Colon (tissue), 2 donors: ENCODE results near the gene CIDEB.

Experiments
- FAIRE-seq: peaks from 2 replicates; lab custom pipeline; 2012; peaks lifted over from hg19 to GRCh38; lab: Jason Lieb, UNC
- donor health status: control.
- donor health status: control.

The CIDEB gene

GRCh38 chr14:24312736-24313507, 5.1 kb upstream of the CIDEB start:
- no peak for FAIRE-seq

- FAIRE-seq = no peak
Observed at GRCh38 chr14:24311837-24312615, 4.2 kb upstream of the CIDEB start.

DNA sequence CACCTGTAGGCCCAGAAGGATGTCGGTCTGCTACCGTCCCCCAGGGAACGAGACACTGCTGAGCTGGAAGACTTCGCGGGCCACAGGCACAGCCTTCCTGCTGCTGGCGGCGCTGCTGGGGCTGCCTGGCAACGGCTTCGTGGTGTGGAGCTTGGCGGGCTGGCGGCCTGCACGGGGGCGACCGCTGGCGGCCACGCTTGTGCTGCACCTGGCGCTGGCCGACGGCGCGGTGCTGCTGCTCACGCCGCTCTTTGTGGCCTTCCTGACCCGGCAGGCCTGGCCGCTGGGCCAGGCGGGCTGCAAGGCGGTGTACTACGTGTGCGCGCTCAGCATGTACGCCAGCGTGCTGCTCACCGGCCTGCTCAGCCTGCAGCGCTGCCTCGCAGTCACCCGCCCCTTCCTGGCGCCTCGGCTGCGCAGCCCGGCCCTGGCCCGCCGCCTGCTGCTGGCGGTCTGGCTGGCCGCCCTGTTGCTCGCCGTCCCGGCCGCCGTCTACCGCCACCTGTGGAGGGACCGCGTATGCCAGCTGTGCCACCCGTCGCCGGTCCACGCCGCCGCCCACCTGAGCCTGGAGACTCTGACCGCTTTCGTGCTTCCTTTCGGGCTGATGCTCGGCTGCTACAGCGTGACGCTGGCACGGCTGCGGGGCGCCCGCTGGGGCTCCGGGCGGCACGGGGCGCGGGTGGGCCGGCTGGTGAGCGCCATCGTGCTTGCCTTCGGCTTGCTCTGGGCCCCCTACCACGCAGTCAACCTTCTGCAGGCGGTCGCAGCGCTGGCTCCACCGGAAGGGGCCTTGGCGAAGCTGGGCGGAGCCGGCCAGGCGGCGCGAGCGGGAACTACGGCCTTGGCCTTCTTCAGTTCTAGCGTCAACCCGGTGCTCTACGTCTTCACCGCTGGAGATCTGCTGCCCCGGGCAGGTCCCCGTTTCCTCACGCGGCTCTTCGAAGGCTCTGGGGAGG, 3.1 kb upstream of the CIDEB start, which contains the start of gene LTB4R:
TSS of gene LTB4R (plus strand) at position 857 of the 959 bp plus-strand sequence. CDS start 4,150 bp downstream, outside the sequence.
- FAIRE-seq = no peak

DNA sequence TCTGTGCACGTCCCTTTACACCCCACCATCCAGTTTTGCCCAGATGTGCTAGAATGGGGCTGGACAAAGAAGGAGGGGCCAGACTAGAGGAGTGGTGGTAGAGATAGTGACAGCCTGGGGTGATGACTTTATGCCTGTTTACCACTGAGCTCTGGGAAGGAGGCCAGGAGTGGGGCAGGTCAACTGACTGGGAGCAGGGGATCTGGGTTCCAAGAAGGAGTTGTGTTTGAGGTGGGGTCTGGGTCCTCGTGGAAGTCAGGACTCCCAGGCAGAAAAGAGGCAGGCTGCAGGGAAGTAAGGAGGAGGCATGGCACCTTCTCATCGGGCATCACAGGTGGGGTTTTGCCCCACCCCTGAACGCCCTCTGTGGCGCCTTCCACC, 2.5 kb upstream of the CIDEB start:
- FAIRE-seq = no peak

DNA sequence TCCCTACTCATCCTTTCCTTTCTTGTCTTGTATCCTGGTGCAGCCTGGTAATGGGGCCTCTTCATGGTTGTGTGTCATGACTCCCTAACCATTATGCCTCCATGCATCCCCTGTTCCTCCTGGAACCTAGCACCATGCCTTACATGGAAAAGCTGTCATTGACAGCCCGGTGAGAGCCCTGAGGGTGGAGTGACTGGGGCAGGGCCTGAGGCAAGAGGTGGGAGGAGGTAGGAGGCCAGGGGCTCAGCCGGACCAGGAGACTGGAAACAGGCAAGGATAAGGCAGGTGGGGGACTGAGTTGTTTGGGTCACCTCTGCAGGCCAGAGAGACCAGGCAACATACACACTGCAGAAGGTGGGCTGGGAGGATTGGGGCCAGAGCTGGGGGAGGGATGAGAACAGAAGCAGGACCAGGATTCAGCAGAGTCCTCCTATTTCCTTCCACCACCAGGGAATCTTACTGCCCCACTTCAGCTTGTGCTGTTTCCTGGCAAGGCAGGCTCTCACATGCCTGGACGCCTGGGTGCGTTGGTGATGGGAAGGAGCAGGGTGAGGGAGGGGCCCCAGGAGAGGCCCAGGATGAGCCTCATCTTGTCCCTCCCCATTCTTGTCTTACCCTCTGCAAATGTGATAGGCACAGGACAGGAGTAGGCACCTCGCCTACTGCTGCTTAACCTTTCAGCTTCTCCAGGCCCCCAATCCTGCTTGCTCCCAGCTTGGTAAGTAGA, 1.9 kb upstream of the CIDEB start, which contains the start of gene LTB4R2:
TSS of gene LTB4R2 (plus strand) at position 603 of the 727 bp plus-strand sequence. CDS start 525 bp downstream, outside the sequence.
- FAIRE-seq = no peak

DNA sequence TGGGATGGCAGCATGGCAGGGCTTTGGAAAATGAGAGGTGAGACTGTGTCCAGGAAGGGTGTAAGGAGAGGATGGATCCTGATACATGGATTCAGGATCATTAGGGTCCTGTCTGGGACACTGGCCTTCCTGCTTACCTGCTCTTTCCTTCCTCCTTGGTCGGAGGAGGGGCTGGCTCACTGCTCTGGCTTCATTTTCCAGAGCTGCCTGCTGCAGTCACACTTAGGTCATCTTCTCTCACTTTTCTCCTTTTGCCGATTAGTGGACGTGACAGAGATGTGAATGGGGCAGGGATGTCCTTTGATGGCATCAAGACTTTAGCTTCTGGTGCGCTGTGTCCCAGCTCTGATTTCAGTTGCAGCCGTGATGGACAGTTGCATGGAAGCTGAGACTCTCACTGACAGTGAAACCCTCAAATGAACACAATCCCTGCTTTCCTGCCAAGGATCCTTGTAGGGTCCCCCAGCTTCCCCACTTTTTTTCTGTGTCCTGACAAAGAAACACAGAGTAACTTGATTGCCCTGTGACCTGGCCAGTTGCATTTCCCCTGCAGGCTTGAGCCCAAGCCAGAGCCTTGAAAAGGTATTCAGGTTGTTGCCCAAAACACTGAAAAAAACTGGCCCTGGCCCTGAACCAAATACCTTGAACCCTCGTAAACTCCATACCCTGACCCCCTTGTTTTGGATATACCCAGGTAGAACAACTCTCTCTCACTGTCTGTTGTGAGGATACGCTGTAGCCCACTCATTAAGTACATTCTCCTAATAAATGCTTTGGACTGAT, 756 bp upstream of the CIDEB start:
- FAIRE-seq = no peak

DNA sequence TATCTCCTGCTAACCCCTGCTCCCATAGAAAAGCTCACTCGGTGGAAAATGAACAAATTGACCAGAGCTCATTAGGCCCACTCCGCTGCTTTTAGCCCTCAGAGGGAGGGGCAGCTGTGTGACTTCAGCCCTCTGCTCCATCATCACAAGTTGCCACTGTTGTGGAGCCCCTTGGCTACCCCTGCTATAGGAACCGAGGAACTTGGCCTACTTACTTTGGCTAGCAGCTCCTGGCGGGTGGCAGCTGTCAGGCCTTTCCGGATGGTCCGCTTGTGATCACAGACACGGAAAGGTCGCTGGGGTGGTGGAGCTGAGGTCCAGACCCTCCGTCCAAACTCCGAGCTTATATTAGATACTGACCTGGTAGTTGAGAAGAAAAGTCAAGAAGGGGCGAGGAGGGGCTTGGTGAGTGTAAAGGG, 612 bp downstream of the CIDEB start:
- FAIRE-seq = no peak

DNA sequence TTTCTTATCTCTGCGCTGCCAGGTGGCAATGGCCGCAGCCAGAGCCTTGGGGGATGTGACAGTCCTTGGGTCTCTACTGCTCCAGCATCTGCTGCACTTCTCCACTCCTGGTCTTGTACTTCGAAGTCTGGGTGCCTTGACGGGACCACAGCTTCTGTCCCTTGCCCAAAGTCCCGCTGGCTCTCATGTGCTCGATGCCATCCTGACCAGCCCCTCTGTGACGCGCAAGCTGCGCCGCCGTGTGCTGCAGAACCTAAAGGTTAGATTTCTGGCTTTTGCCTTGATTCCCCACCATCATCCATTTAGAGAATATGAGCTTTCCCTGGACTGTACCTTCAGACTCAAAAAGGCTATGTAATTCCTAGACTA, 3.8 kb downstream of the CIDEB start:
- no peak for FAIRE-seq

GRCh38 chr14:24300326-24300980, 7.3 kb downstream of the CIDEB start:
- no peak for FAIRE-seq

GRCh38 chr14:24299255-24300191, 8.3 kb downstream of the CIDEB start, which contains the start of the genes DHRS1 and NOP9:
Gene DHRS1 (minus strand): TSS chr14:24299780. CDS start chr14:24299106, 674 bp downstream.
Gene NOP9 (plus strand): TSS chr14:24299850. CDS start chr14:24299955, 105 bp downstream.
- FAIRE-seq = no peak

GRCh38 chr14:24298892-24299254, 8.9 kb downstream of the CIDEB start:
- FAIRE-seq = no peak

GRCh38 chr14:24297190-24297964, 10.4 kb downstream of the CIDEB start:
- FAIRE-seq = no peak

DNA sequence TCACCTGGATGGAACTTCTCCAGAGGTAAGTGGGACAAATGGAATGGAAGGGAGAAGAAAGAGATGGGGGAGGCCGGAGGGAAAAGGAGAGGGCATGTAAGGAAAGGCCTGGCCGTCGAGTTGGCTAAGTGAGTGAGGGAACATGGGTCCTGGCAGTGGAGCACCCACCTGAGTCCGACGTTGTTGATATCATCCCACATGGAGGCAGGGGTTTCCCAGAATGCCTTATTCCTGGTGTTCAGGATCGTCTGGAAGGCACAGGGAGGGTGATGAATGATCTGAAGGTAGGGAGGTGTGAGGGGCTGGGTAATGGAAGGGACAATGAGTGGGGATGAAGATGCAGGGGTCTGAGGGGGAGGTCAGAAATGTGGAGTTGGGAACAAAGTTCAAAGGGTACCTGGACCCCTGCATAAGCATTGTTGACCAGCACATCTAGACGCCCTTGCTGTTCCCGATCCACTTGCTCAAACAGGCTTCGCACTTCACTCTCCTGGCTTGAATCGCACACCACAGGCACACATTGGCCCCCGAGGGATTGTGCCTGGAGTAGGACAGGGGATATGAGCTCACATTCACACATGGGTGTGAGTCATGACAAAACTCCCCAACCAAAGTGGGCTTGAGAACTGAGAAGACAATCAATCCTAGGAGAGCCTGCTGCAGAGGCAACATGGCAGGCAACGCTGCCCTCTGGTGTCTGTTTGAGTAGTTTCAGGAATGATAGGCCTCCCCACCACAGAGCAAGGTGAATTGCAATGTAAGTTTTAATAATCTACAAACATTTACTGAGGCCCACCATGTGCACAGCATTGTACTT, 11.2 kb downstream of the CIDEB start:
- FAIRE-seq = no peak

DNA sequence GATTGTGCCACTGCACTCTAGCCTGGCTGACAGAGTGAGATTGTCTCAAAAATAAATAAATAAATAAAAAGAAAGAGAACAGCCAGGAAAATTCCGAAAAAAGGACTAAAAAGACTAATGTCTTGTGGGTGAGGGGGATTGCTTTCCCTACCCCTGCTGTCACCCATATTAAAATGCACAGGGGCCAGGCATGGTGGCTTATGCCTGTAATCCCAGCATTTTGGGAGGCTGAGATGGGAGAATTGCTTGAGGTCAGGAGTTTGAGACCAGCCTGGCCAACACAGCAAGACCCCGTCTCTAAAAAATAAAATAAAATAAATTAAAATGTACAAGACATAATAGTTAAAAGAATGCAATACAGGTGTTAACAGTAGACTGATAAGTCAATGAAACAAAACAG, 14.3 kb downstream of the CIDEB start:
- FAIRE-seq = no peak

GRCh38 chr14:24292118-24292807, 15.5 kb downstream of the CIDEB start:
- FAIRE-seq = no peak

DNA sequence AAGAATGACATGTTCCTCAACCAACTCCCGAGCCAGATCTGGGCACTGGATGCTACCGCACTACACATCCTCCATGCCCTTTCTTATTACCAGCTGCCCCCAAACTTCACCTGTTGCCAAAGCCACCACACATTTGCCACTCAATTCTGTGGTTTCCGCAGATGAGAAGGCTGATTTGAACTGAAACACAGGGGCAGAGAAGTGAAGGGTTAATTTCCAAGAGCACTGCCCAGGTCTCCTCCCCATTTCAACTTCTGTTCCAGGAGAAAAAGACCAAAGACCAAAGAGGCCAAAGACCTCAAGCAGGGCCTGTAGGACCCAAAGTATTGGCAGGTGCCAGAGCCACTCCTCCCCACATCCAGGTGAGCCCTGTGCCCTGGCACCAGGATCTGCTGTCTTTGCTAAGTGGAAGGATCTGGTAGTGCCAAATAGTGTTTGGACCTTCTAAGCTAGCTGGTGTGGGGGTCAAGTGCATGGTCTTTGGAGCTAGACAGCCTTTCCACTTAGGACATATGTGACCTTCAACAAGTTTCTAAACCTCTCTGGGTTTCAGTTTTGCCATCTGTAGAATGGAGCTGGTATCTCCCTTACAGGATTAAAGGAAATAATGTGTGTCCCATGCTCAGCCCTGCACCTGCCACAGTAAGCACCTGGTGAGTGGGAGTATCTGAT, 16.2 kb downstream of the CIDEB start:
- FAIRE-seq = no peak
